Kidney (tissue), 14 donors: Measurements from ENCODE around the gene SLC51B. TPM values are rescaled to one million over a fixed set of nuclear protein-coding genes. Genes with fewer than 3 reads are reported as not detected.

Experiments
- DNase-seq, 5 donors: peaks; one replicate each; pipeline ENCODE4 v3.0.0-alpha.2; 2013 to 2020
- FAIRE-seq: peaks from 2 replicates; lab custom pipeline; 2012; peaks lifted over from hg19 to GRCh38; lab: Jason Lieb, UNC
- H3K27ac ChIP-seq, 2 donors: one replicate each; pipeline ENCODE4 v1.7.0; 2013; ENCODE audit warnings: low read depth in 2 of 2, low read length in 2 of 2, inconsistent platforms in 1 of 2
- H3K27me3 ChIP-seq: one replicate; pipeline ENCODE4 v1.7.1; 2013; ENCODE audit warnings: low read length, inconsistent platforms; ENCODE audit not compliant: control insufficient read depth, insufficient read depth
- H3K36me3 ChIP-seq, 3 donors: one replicate each; pipeline versions ENCODE4 v1.7.0 to v1.7.1; 2013; ENCODE audit warnings: low read length in 3 of 3, control low read depth in 1 of 3, inconsistent platforms in 1 of 3; ENCODE audit not compliant: insufficient read depth in 3 of 3, control insufficient read depth in 2 of 3
- H3K4me1 ChIP-seq, 3 donors: one replicate each; pipeline versions ENCODE4 v1.7.0 to v1.7.1; 2013; ENCODE audit warnings: low read length in 3 of 3, inconsistent platforms in 1 of 3, low read depth in 1 of 3; ENCODE audit not compliant: control insufficient read depth in 2 of 3, insufficient read depth in 2 of 3
- H3K4me3 ChIP-seq, 3 donors: one replicate each; pipeline versions ENCODE4 v1.7.0 to v1.8.1; 2013; ENCODE audit warnings: low read length in 3 of 3, control low read depth in 1 of 3, inconsistent platforms in 1 of 3
- H3K9ac ChIP-seq, 3 donors: one replicate each; pipeline versions ENCODE4 v1.7.0 to v1.7.1; 2013; ENCODE audit warnings: low read length in 3 of 3, control low read depth in 1 of 3, inconsistent platforms in 1 of 3
- H3K9me3 ChIP-seq, 3 donors: one replicate each; pipeline versions ENCODE4 v1.7.0 to v1.7.1; 2013; ENCODE audit warnings: low read length in 3 of 3, control low read depth in 1 of 3, inconsistent platforms in 1 of 3; ENCODE audit not compliant: control insufficient read depth in 2 of 3, insufficient read depth in 1 of 3
- intact Hi-C: fragments of 100-400 bp; cut with DNase I; formaldehyde crosslinking; loops from one replicate; pipeline ENCODE4 v1.11.1; 2022
- polyA plus RNA-seq: library from polyadenylated mRNA; stranded (reverse); fragments of 350-450 nt; fragmentation: Illumina TruSeq; extraction: RNeasy Lipid Tissue Mini Kit (QIAGEN cat#74804); gene quantifications from one replicate; pipeline ENCODE4 v1.2.3, GENCODE V29; 2014; ENCODE audit warnings: low read depth, low replicate concordance; ENCODE audit not compliant: insufficient read depth
- total RNA-seq: library from RNA; stranded (reverse); fragmentation: NEBNext Ultra II Directional; extraction: Animal tissue kit (Norgen Biotek cat#: 25700); gene quantifications from one replicate; pipeline ENCODE4 v1.2.1, GENCODE V29; 2021
- TF ChIP-seq, protein P1 (sequence below): IDR thresholded peaks from 3 replicates; pipeline ENCODE4 v1.5.1; 2012; ENCODE audit warnings: mild to moderate bottlenecking, moderate library complexity, borderline replicate concordance; ENCODE audit not compliant: insufficient read depth; ENCODE audit errors: extremely low read depth
- donor health status: control.
- donor health status: control.
- donor health status: control.
- donor health status: control.
- donor health status: control.
- donor health status: DM: yes; HTN: yes; CAD: no.
- donor health status: Normal renal cell carcinoma (clear cell type).

SLC51B gene
- total and polyA plus RNA-seq, 2 donors from 2014 or later = 2.9 to 40.9 TPM

- peak; percentile 92 to 96 (median 95) for DNase-seq
- peak overlapping the region; percentile 38 to 66 (median 55) for H3K4me3 ChIP-seq
Measured at GRCh38 chr15:65049418-65049840, 4.2 kb downstream of the SLC51B start.

GRCh38 chr15:65050270-65050669 is 5.1 kb downstream of the SLC51B start:
- H3K27ac ChIP-seq = no peak overlapping the region
- no peak for FAIRE-seq
- H3K4me3 ChIP-seq = no peak overlapping the region
- H3K27me3 ChIP-seq = no peaks in the 10 kb centered on the region
- DNase-seq = no peak
- intact Hi-C loops = no loop called here
- no peaks in the 10 kb centered on the region for H3K36me3 ChIP-seq
- H3K9ac ChIP-seq = no peak overlapping the region
- TF ChIP-seq, protein P1, sequence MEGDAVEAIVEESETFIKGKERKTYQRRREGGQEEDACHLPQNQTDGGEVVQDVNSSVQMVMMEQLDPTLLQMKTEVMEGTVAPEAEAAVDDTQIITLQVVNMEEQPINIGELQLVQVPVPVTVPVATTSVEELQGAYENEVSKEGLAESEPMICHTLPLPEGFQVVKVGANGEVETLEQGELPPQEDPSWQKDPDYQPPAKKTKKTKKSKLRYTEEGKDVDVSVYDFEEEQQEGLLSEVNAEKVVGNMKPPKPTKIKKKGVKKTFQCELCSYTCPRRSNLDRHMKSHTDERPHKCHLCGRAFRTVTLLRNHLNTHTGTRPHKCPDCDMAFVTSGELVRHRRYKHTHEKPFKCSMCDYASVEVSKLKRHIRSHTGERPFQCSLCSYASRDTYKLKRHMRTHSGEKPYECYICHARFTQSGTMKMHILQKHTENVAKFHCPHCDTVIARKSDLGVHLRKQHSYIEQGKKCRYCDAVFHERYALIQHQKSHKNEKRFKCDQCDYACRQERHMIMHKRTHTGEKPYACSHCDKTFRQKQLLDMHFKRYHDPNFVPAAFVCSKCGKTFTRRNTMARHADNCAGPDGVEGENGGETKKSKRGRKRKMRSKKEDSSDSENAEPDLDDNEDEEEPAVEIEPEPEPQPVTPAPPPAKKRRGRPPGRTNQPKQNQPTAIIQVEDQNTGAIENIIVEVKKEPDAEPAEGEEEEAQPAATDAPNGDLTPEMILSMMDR = no peak
- peaks cover 3 to 7% (median 7%) of the 10 kb centered on the region in 3 donors for H3K4me1 ChIP-seq
- H3K9me3 ChIP-seq = no peaks in the 10 kb centered on the region

More at GRCh38 chr15:65049418-65049840, 4.2 kb downstream of the SLC51B start:
- FAIRE-seq = no peak
- Histone ChIP-seq H3K4me1 (peaks cover 5 to 14% (median 10%) of the 10 kb centered on the region in 3 donors), H3K27me3 (no peaks in the 10 kb centered on the region), H3K9ac (no peak overlapping the region), H3K9me3 (no peaks in the 10 kb centered on the region), H3K36me3 (no peaks in the 10 kb centered on the region), H3K27ac (no peak overlapping the region)
- intact Hi-C loops = no loop called here
- TF ChIP-seq, protein P1 = no peak

DNA sequence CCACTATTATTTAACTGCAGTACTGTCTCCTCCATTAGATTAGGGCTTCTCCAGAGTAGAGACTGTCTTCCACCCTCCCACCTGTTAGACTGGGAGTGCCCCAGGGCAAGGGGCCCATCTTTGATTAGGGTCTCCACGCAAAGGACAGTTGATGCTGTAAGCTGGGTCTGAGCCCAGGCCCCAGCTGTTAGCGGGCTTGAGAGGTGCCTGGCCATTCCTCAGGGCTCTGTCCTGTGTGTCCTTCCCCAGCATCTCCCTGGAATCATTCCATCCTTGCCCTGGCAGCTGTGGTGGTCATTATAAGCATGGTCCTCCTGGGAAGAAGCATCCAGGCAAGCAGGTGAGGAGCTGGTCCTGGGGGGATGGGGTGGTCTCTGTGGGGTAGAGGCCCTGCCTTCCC is 6.1 kb downstream of the SLC51B start:
- Histone ChIP-seq H3K9me3 (no peaks in the 10 kb centered on the region), H3K27ac (no peak overlapping the region), H3K9ac (no peak overlapping the region), H3K4me1 (peaks cover 0 to 8% (median 4%) of the 10 kb centered on the region in 3 donors), H3K36me3 (no peaks in the 10 kb centered on the region), H3K27me3 (no peaks in the 10 kb centered on the region), H3K4me3 (no peak overlapping the region)
- DNase-seq = no peak
- FAIRE-seq = no peak
- intact Hi-C loops = no loop called here
- TF ChIP-seq, protein P1 = no peak

DNA sequence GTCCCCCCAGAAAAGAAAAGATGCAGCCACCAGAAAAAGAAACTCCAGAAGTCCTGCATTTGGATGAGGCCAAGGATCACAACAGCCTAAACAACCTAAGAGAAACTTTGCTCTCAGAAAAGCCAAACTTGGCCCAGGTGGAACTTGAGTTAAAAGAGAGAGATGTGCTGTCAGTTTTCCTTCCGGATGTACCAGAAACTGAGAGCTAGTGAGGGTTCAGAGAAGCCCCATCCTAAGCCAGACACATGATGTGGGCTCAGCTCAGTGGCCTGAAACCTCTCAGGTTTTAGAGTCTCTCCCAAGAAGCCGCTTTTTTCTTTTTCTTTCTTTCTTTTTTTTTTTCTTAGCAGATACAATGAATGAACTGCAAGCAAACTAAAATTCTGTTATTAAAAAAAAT is 7.8 kb downstream of the SLC51B start:
- TF ChIP-seq, protein P1 = no peak
- Histone ChIP-seq H3K9me3 (no peaks in the 10 kb centered on the region), H3K27ac (no peak overlapping the region), H3K4me3 (no peak overlapping the region), H3K4me1 (peaks cover 0 to 14% (median 4%) of the 10 kb centered on the region in 3 donors), H3K27me3 (no peaks in the 10 kb centered on the region), H3K9ac (no peak overlapping the region), H3K36me3 (no peaks in the 10 kb centered on the region)
- DNase-seq (no peak), FAIRE-seq (no peak)
- intact Hi-C loops = no loop called here
